PFSK-1 (cell line): ENCODE results near the gene CCDC177.

Experiments
- POLR2AphosphoS5 ChIP-seq: IDR thresholded peaks from 2 replicates; pipeline ENCODE4 v1.6.1; 2012; ENCODE audit warnings: low read depth, mild to moderate bottlenecking, control low read depth, low read length, moderate library complexity
- SIN3A ChIP-seq: IDR thresholded peaks from 2 replicates; pipeline ENCODE4 v1.6.1; 2012; ENCODE audit warnings: mild to moderate bottlenecking, low read length, moderate library complexity, borderline replicate concordance; ENCODE audit not compliant: insufficient read depth

GRCh38 chr14:69522026-69522425 lies 52.6 kb downstream of the CCDC177 start:
- no peak for TF ChIP-seq POLR2AphosphoS5
- TF ChIP-seq SIN3A: no peak
